WTC11 (cell line): ENCODE measurements around the gene PIEZO1. TPM values are rescaled to one million over a fixed set of nuclear protein-coding genes. Genes with fewer than 3 reads are reported as not detected.
"Not testable (repeated sequence)": the region's sequence is repeated elsewhere in the genome, so short reads cannot be mapped to it uniquely, and the experiment has no call there.

Source experiments
- ATAC-seq: fragments of 200-7000 bp; cut with Tn5 transposase; 2 replicates; pipeline ENCODE4 v1.10.0; 2021; ENCODE audit warnings: mild to moderate bottlenecking, moderate library complexity
- CTCF ChIA-PET: fragments of 300-600 bp; sonication (Branson Sonifier 250); formaldehyde crosslinking; loops from one replicate; lab custom pipeline; 2021; ENCODE audit warnings: antibody characterized with exemption; lab: Charles Lee
- POLR2A ChIA-PET: fragments of 350-600 bp; sonication (Branson Sonifier 250); formaldehyde crosslinking; loops from one replicate; lab custom pipeline; 2021; ENCODE audit warnings: antibody characterized with exemption; lab: Charles Lee
- DNase-seq: peaks from one replicate; pipeline ENCODE4 v3.0.0; 2021; ENCODE audit warnings: low spot score
- H3K27ac Mint-ChIP-seq: 2 replicates; pipeline ENCODE4 v1.8.0; 2021; ENCODE audit warnings: mixed read lengths
- H3K27me3 Mint-ChIP-seq: 2 replicates; pipeline ENCODE4 v1.8.0; 2021; ENCODE audit warnings: low read depth, mild to moderate bottlenecking, moderate library complexity, mixed read lengths
- H3K36me3 Mint-ChIP-seq: 2 replicates; pipeline ENCODE4 v1.8.0; 2021; ENCODE audit warnings: mixed read lengths
- H3K4me1 Mint-ChIP-seq: 2 replicates; pipeline ENCODE4 v1.8.0; 2022; ENCODE audit warnings: mixed read lengths
- H3K4me3 Mint-ChIP-seq: 2 replicates; pipeline ENCODE4 v1.8.0; 2021; ENCODE audit warnings: mild to moderate bottlenecking, moderate library complexity, mixed read lengths
- H3K9me3 Mint-ChIP-seq: 2 replicates; pipeline ENCODE4 v1.8.0; 2021; ENCODE audit warnings: mixed read lengths
- CREM ChIP-seq: sonication (generic); formaldehyde crosslinking; IDR thresholded peaks from 2 replicates; pipeline ENCODE4 v1.8.1; 2022; ENCODE audit warnings: mild to moderate bottlenecking, missing genetic modification reagents, moderate library complexity
- E2F1 ChIP-seq: sonication (generic); formaldehyde crosslinking; IDR thresholded peaks from 2 replicates; pipeline ENCODE4 v1.8.0; 2022; ENCODE audit warnings: mild to moderate bottlenecking, missing genetic modification reagents
- FOXJ3 ChIP-seq: sonication (generic); formaldehyde crosslinking; IDR thresholded peaks from 2 replicates; pipeline ENCODE4 v1.9.0; 2021; ENCODE audit warnings: missing genetic modification reagents, mild to moderate bottlenecking, borderline replicate concordance
- FOXP1 ChIP-seq: sonication (generic); formaldehyde crosslinking; IDR thresholded peaks from 2 replicates; pipeline ENCODE4 v1.8.0; 2022; ENCODE audit warnings: missing genetic modification reagents, mild to moderate bottlenecking, moderate library complexity, borderline replicate concordance
- GRHL2 ChIP-seq: fragments of 250-450 bp; sonication (Bioruptor Pico); IDR thresholded peaks from 2 replicates; pipeline ENCODE4 v1.8.0; 2022; ENCODE audit warnings: mild to moderate bottlenecking, moderate library complexity; ENCODE audit not compliant: insufficient replicate concordance, severe bottlenecking
- MAX ChIP-seq: sonication (generic); formaldehyde crosslinking; IDR thresholded peaks from 2 replicates; pipeline ENCODE4 v1.8.0; 2022; ENCODE audit warnings: mild to moderate bottlenecking, missing genetic modification reagents
- NFYB ChIP-seq: sonication (generic); formaldehyde crosslinking; conservative IDR thresholded peaks from 2 replicates; pipeline ENCODE4 v1.8.0; 2022; ENCODE audit warnings: low read depth, missing genetic modification reagents
- PRDM15 ChIP-seq: sonication (generic); formaldehyde crosslinking; IDR thresholded peaks from 2 replicates; pipeline ENCODE4 v1.8.0; 2022; ENCODE audit warnings: missing genetic modification reagents
- RELA ChIP-seq: sonication (generic); formaldehyde crosslinking; IDR thresholded peaks from 2 replicates; pipeline ENCODE4 v1.8.1; 2022; ENCODE audit warnings: missing genetic modification reagents, mild to moderate bottlenecking, borderline replicate concordance
- TP53 ChIP-seq: sonication (generic); formaldehyde crosslinking; IDR thresholded peaks from 2 replicates; pipeline ENCODE4 v1.8.1; 2023; ENCODE audit warnings: mild to moderate bottlenecking, missing genetic modification reagents
- ZNF219 ChIP-seq: sonication (generic); formaldehyde crosslinking; IDR thresholded peaks from 2 replicates; pipeline ENCODE4 v1.8.0; 2023; ENCODE audit warnings: missing genetic modification reagents, mild to moderate bottlenecking, borderline replicate concordance
- ZNF263 ChIP-seq: sonication (generic); formaldehyde crosslinking; IDR thresholded peaks from 2 replicates; pipeline ENCODE4 v1.8.1; 2022; ENCODE audit warnings: low read depth, mild to moderate bottlenecking, moderate library complexity, missing genetic modification reagents
- ZNF396 ChIP-seq: fragments of 250-450 bp; sonication (Bioruptor Pico); IDR thresholded peaks from 2 replicates; pipeline ENCODE4 v1.8.0; 2021; ENCODE audit warnings: mild to moderate bottlenecking, moderate library complexity, borderline replicate concordance
- ZNF425 ChIP-seq: fragments of 250-450 bp; sonication (Bioruptor Pico); conservative IDR thresholded peaks from 2 replicates; pipeline ENCODE4 v1.9.0; 2021; ENCODE audit warnings: mild to moderate bottlenecking
- total RNA-seq: library from RNA; stranded (reverse); gene quantifications from 3 replicates; pipeline ENCODE4 v1.2.3, GENCODE V29; 2021

Gene PIEZO1
- total RNA-seq, 1 experiment from 2014 or later, result 71.3 TPM

GRCh38 chr16:88773812-88774291 lies 11.2 kb downstream of the PIEZO1 start (continued):
- TF ChIP-seq PRDM15 (CRISPR knock-in tag) (no peak), FOXP1 (CRISPR knock-in tag) (no peak), CREM (no peak), ZNF396 (CRISPR knock-in tag) (no peak), ZNF425 (CRISPR knock-in tag) (no peak), TP53 (CRISPR knock-in tag) (no peak), E2F1 (CRISPR knock-in tag) (no peak)

- Mint-ChIP-seq H3K4me1 (peaks cover 23% of the 10 kb centered on the region), H3K9me3 (no peaks in the 10 kb centered on the region), H3K27ac (peak overlapping the region; percentile 78; the same call in 1 of the 2 replicates), H3K4me3 (no peak overlapping the region), H3K27me3 (no peaks in the 10 kb centered on the region), H3K36me3 (no peaks in the 10 kb centered on the region)
- CTCF ChIA-PET, result interaction anchor here (0.7 to 3.2 kb wide), 10 partner anchors 10 to 394 kb away, joined by 3 to 27 read pairs (median 4); partner anchors contain the start of gene PIEZO1
- POLR2A ChIA-PET, result interaction anchor here (0.7 to 1.2 kb wide), 4 partner anchors 9 to 37 kb away, joined by 3 to 4 read pairs (median 3); no protein-coding TSS in a partner anchor
- TF ChIP-seq ZNF219 (no peak), ZNF263 (CRISPR knock-in tag) (no peak), GRHL2 (no peak), NFYB (peak; percentile 28; the same call in 1 of the 2 replicates), ZNF396 (CRISPR knock-in tag) (no peak), RELA (no peak), MAX (CRISPR knock-in tag) (no peak), FOXJ3 (CRISPR knock-in tag) (no peak)
- ATAC-seq (no peak), DNase-seq (no peak)
Measured at GRCh38 chr16:88772871-88773811, 11.9 kb downstream of the PIEZO1 start.

GRCh38 chr16:88771781-88772180 lies 13.2 kb downstream of the PIEZO1 start:
- H3K4me3 Mint-ChIP-seq, DNase-seq, H3K27ac Mint-ChIP-seq, H3K27me3 Mint-ChIP-seq, ATAC-seq, H3K9me3 Mint-ChIP-seq, H3K36me3 Mint-ChIP-seq: not testable (repeated sequence)
- CTCF ChIA-PET, result interaction anchor here (1.4 to 7.5 kb wide), 4 partner anchors 8 to 35 kb away, joined by 5 to 108 read pairs (median 29); partner anchors contain the start of gene PIEZO1
- POLR2A ChIA-PET, result interaction anchor here (0.9 kb wide), 1 partner anchor 22 kb away, joined by 3 read pairs; no protein-coding TSS in a partner anchor
- peaks cover 29% of the 10 kb centered on the region for H3K4me1 Mint-ChIP-seq
